Epidermal melanocyte (primary cell): Measurements from ENCODE around the gene SLC38A2.
"Not testable (repeated sequence)": the region's sequence is repeated elsewhere in the genome, so short reads cannot be mapped to it uniquely, and the experiment has no call there.

Experiments used
- DNase-seq: peaks from one replicate; pipeline ENCODE4 v3.0.0; 2011; ENCODE audit warnings: low spot score; ENCODE audit not compliant: insufficient read length

Gene SLC38A2

DNA sequence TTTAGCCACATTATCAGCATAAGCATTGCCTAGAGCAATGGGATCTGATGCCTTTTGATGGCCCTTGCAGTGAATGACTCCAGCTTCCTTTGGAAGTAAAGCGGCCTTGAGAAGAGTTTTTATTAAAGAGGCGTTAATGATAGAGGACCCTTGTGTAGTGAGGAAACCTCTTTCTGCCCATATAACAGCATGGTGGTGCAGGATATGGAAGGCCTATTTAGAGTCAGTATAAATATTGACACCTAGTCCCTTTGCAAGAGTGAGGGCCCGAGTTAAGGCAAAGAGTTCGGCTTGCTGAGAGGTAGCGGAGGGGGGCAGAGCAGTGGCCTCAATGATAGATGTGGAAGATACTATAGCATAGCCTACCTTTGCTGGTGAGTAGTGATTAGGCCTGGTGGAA is 47.5 kb downstream of the SLC38A2 start:
- DNase-seq: not testable (repeated sequence)

- DNase-seq: no peak
These were observed 51.8 kb downstream of the SLC38A2 start for GRCh38 chr12:46320731-46321130.

- no peak for DNase-seq
These were observed 54.5 kb downstream of the SLC38A2 start for GRCh38 chr12:46318037-46318436.
